ENCODE results near the gene GLP2R. TPM values are rescaled to one million over a fixed set of nuclear protein-coding genes. Genes with fewer than 3 reads are reported as not detected.

The GLP2R gene
- total RNA-seq, 5 donors from 2014 or later (not counting 1 experiment from before 2014, with no cell fraction given) = not detected

DNA sequence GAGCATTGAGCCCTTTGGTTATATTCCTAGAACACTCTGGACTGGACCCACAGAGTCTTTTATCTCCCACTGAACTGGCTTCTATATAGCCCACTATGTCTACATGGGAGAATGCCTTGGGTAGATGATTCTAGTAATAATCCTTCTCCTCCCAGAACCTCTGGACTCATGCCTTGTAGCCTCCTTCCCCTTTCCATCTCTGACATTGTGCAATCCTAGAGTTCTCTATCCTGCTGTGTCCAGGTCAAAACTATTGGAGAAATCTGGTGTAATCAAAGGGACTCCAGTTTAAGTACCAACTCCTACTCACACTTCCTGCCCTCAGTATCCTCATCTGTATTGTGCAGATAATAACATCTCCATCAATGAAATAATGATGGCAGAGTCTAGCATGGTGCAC lies 70.2 kb downstream of the GLP2R start:
- Histone ChIP-seq H3K9me3 (no peaks in the 10 kb centered on the region), H3K27me3 (replicated peaks in 1 of 2; ENCODE audit: control insufficient read depth in 2 of 2, extremely low read depth in 1 of 2, insufficient read depth in 2 of 2, low read length in 1 of 2) (peaks cover 0 to 24% of the 10 kb centered on the region in 2 experiments), H3K36me3 (ENCODE audit: control insufficient read depth in 2 of 2, extremely low read depth in 1 of 2, insufficient read depth in 1 of 2, low read length in 1 of 2) (no peaks in the 10 kb centered on the region), H3K27ac (ENCODE audit: low read length) (no peak overlapping the region), H3K4me3 (ENCODE audit: control insufficient read depth in 1 of 2, extremely low read depth in 1 of 2, low read length in 1 of 2) (no peak overlapping the region), H3K4me1 (ENCODE audit: control insufficient read depth in 1 of 2, extremely low read depth in 1 of 2, insufficient read depth in 2 of 2, low read length in 2 of 2) (no peaks in the 10 kb centered on the region)
- ChIA-PET CTCF (no interaction called here), POLR2A (no interaction called here)
- DNase-seq (no peak), ATAC-seq (replicated peaks in 1 of 4) (no peak)
- Mint-ChIP-seq H3K4me1 (no peaks in the 10 kb centered on the region), H3K9me3 (no peaks in the 10 kb centered on the region), H3K27ac (no peak overlapping the region), H3K4me3 (no peak overlapping the region), H3K36me3 (no peaks in the 10 kb centered on the region), H3K27me3 (peaks cover 19 to 25% of the 10 kb centered on the region in 2 donors)

DNA sequence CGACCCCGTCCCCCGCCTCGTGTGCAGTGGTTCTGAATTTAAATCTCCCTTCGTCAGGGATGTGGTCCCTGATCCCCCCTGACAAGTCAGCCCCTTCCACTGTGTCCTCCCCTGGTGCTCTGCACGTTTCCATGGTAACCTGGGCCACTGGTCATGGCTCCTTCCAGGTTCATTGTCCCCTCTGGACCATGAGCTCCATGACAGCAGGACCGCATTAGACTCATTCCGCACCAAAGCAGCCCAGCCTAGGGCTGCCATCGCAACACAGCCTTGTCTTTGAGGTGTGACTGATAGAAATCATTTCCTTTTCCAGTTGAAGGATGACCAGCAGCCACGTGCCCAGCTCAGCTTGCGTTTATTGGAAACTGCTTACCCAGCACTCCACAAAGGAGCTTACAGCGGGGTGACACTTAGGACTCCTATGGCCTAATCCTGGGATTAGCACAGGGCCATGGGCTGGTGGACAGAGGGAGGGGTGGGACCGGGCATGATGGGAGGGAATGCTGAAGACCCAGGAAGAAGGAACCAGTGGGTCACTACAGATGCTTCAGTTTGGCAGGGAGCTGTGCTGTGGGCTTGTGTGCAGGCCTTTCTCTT lies 71.7 kb downstream of the GLP2R start:
- no peak overlapping the region for H3K27ac Mint-ChIP-seq
- ATAC-seq (replicated peaks in 1 of 4) (no peak), DNase-seq (no peak)
- peaks cover 16 to 34% of the 10 kb centered on the region in 2 donors for H3K27me3 Mint-ChIP-seq
- H3K4me1 ChIP-seq (ENCODE audit: control insufficient read depth in 1 of 2, extremely low read depth in 1 of 2, insufficient read depth in 2 of 2, low read length in 2 of 2) = no peaks in the 10 kb centered on the region
- no peaks in the 10 kb centered on the region for H3K9me3 ChIP-seq
- POLR2A ChIA-PET = no interaction called here
- 86% methylated on average over 13 of the region's 13 CpGs for WGBS (ENCODE audit: insufficient coverage)
- no peak overlapping the region for H3K4me3 ChIP-seq (ENCODE audit: control insufficient read depth in 1 of 2, extremely low read depth in 1 of 2, low read length in 1 of 2)
- H3K4me1 Mint-ChIP-seq = no peaks in the 10 kb centered on the region
- no peak overlapping the region for H3K4me3 Mint-ChIP-seq
- no peak overlapping the region for H3K27ac ChIP-seq (ENCODE audit: low read length)
- H3K9me3 Mint-ChIP-seq = no peaks in the 10 kb centered on the region
- H3K27me3 ChIP-seq (replicated peaks in 1 of 2; ENCODE audit: control insufficient read depth in 2 of 2, extremely low read depth in 1 of 2, insufficient read depth in 2 of 2, low read length in 1 of 2) = peaks cover 0 to 28% of the 10 kb centered on the region in 2 experiments
- CTCF ChIA-PET = no interaction called here
- no peaks in the 10 kb centered on the region for H3K36me3 Mint-ChIP-seq
- H3K36me3 ChIP-seq (ENCODE audit: control insufficient read depth in 2 of 2, extremely low read depth in 1 of 2, insufficient read depth in 1 of 2, low read length in 1 of 2) = no peaks in the 10 kb centered on the region

DNA sequence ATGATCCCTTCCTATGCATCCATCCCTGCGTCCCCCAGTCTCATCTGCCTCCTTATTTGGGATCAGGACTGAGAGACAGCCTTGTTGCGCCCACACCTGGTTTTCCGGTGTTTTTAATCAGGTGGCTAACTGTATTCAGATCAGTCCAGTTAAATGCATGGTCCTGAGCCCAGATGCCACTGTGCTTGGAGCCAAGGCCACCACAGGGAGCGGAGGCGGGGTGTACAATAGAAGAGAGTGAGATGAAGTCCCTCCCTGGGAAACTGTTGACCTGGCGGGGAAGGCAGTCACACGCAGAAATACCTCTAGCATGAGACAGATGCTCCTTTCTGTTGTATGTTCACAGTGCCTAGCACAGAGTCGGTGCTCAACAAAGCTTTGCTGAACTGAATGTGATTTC lies 73.1 kb downstream of the GLP2R start:
- 88% methylated on average over 8 of the region's 8 CpGs for WGBS (ENCODE audit: insufficient coverage)
- Histone ChIP-seq H3K27me3 (replicated peaks in 1 of 2; ENCODE audit: control insufficient read depth in 2 of 2, extremely low read depth in 1 of 2, insufficient read depth in 2 of 2, low read length in 1 of 2) (peaks cover 0 to 27% of the 10 kb centered on the region in 2 experiments), H3K36me3 (ENCODE audit: control insufficient read depth in 2 of 2, extremely low read depth in 1 of 2, insufficient read depth in 1 of 2, low read length in 1 of 2) (no peaks in the 10 kb centered on the region), H3K4me3 (ENCODE audit: control insufficient read depth in 1 of 2, extremely low read depth in 1 of 2, low read length in 1 of 2) (no peak overlapping the region), H3K9me3 (no peaks in the 10 kb centered on the region), H3K27ac (ENCODE audit: low read length) (no peak overlapping the region), H3K4me1 (ENCODE audit: control insufficient read depth in 1 of 2, extremely low read depth in 1 of 2, insufficient read depth in 2 of 2, low read length in 2 of 2) (no peaks in the 10 kb centered on the region)
- Mint-ChIP-seq H3K4me1 (no peaks in the 10 kb centered on the region), H3K36me3 (no peaks in the 10 kb centered on the region), H3K4me3 (no peak overlapping the region), H3K27ac (no peak overlapping the region), H3K9me3 (no peaks in the 10 kb centered on the region), H3K27me3 (peaks cover 13 to 28% of the 10 kb centered on the region in 2 donors)
- DNase-seq = no peak
- POLR2A ChIA-PET = no interaction called here
- ATAC-seq (replicated peaks in 1 of 4) = no peak
- CTCF ChIA-PET = interaction anchor here in 1 of 2 donors (0.6 kb wide), 1 partner anchor 53 kb away, joined by 5 read pairs; no protein-coding TSS in a partner anchor

DNA sequence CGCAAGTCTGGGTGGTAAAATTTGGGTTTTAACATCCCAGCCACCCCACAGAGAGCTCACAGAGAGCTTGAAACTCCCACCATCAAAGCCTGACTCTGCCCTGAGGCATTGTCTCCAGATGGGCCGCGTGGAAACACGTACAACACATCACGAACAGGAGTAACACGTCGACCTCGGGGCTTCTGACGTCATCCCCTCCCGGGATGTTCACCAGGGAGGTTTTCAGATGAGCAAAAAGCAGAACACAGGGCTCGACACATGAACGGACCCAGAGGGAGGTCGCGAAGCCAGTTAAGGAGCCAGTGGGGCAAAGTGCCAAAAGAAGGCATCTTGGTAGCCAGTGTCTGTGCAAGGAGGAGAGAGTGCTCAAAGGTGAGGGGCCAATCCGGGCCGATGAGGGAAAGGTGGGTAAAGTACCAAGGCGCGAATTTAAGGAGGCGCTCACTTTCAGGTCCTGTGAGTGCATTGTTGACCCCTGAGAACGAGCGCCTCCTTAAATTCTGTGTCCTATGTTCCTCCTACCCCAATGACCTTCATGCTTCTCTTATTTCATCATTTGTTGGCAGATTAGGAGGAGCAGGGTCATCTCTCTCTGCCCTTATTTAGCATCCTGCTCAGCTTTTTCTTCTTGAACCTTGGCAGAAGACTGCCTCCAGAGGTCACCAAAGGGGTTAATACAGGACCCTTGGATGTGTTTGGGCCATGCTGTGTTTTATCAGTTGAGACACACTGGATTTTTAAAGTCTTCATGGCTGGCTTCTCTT lies 73.7 kb downstream of the GLP2R start:
- Mint-ChIP-seq H3K27ac (no peak overlapping the region), H3K4me1 (no peaks in the 10 kb centered on the region), H3K9me3 (no peaks in the 10 kb centered on the region), H3K4me3 (no peak overlapping the region), H3K27me3 (peaks cover 6 to 24% of the 10 kb centered on the region in 2 donors), H3K36me3 (no peaks in the 10 kb centered on the region)
- ChIA-PET POLR2A (no interaction called here), CTCF (no interaction called here)
- 83% methylated on average over 14 of the region's 21 CpGs for WGBS (ENCODE audit: insufficient coverage)
- Histone ChIP-seq H3K27ac (ENCODE audit: low read length) (no peak overlapping the region), H3K9me3 (no peaks in the 10 kb centered on the region), H3K36me3 (ENCODE audit: control insufficient read depth in 2 of 2, extremely low read depth in 1 of 2, insufficient read depth in 1 of 2, low read length in 1 of 2) (no peaks in the 10 kb centered on the region), H3K4me3 (ENCODE audit: control insufficient read depth in 1 of 2, extremely low read depth in 1 of 2, low read length in 1 of 2) (no peak overlapping the region), H3K4me1 (ENCODE audit: control insufficient read depth in 1 of 2, extremely low read depth in 1 of 2, insufficient read depth in 2 of 2, low read length in 2 of 2) (no peaks in the 10 kb centered on the region), H3K27me3 (replicated peaks in 1 of 2; ENCODE audit: control insufficient read depth in 2 of 2, extremely low read depth in 1 of 2, insufficient read depth in 2 of 2, low read length in 1 of 2) (peaks cover 0 to 25% of the 10 kb centered on the region in 2 experiments)
- ATAC-seq (replicated peaks in 1 of 4) (no peak), DNase-seq (no peak)

DNA sequence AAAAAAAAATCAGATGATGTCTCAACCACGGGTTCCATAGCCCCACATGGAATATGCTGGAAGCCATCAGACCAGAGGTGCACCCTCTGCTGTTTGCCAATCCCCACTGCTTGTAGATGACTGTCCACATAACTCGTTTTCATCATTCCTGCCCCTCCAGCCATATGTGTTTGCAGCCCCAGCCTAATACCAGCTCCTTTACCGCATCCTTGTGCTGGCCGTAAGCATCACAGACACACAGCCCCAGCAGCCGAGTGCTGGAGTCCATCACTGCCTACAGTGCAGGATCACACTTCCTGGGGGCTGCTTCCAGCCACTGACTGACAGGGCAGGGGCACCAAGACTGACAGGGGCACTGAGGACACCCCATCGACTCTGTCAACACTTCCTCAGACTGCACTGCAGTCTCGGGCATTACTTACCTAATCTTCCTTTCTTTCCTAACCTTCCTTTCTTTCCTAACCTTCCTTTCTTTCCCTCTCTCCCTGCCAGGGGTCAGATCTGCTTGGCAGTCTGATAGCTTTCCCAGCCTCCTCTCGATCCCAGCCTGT lies 74.4 kb downstream of the GLP2R start:
- Histone ChIP-seq H3K4me1 (ENCODE audit: control insufficient read depth in 1 of 2, extremely low read depth in 1 of 2, insufficient read depth in 2 of 2, low read length in 2 of 2) (no peaks in the 10 kb centered on the region), H3K27me3 (replicated peaks in 1 of 2; ENCODE audit: control insufficient read depth in 2 of 2, extremely low read depth in 1 of 2, insufficient read depth in 2 of 2, low read length in 1 of 2) (peaks cover 0 to 23% of the 10 kb centered on the region in 2 experiments), H3K4me3 (ENCODE audit: control insufficient read depth in 1 of 2, extremely low read depth in 1 of 2, low read length in 1 of 2) (no peak overlapping the region), H3K27ac (ENCODE audit: low read length) (no peak overlapping the region), H3K9me3 (no peaks in the 10 kb centered on the region), H3K36me3 (ENCODE audit: control insufficient read depth in 2 of 2, extremely low read depth in 1 of 2, insufficient read depth in 1 of 2, low read length in 1 of 2) (no peaks in the 10 kb centered on the region)
- Mint-ChIP-seq H3K4me1 (no peaks in the 10 kb centered on the region), H3K27ac (no peak overlapping the region), H3K36me3 (no peaks in the 10 kb centered on the region), H3K27me3 (peaks cover 6 to 24% of the 10 kb centered on the region in 2 donors), H3K9me3 (no peaks in the 10 kb centered on the region), H3K4me3 (no peak overlapping the region)
- ChIA-PET POLR2A (no interaction called here), CTCF (no interaction called here)
- WGBS (ENCODE audit: insufficient coverage) = 45% methylated on average over 8 of the region's 8 CpGs
- no peak for ATAC-seq (replicated peaks in 1 of 4)
- no peak for DNase-seq

DNA sequence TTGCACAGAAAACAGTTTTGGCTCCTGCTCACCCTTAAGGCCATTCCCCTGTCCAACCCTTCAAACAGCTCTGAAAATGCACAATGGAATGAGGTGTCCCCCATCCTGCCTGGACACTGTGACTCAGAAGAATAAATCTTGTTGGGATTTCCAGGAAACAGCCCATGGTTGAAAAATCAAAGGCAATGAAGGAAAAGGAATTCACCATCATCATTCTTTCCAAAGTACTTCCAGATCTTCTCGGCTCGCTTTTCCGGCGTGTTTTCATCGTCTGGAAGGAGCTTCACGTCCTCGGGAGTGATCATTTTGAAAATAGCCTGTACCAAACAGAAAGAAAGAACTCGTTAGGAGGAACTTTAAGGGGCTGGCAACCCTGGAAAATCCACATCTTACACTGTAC lies 75.1 kb downstream of the GLP2R start:
- Histone ChIP-seq H3K36me3 (ENCODE audit: control insufficient read depth in 2 of 2, extremely low read depth in 1 of 2, insufficient read depth in 1 of 2, low read length in 1 of 2) (no peaks in the 10 kb centered on the region), H3K27ac (ENCODE audit: low read length) (no peak overlapping the region), H3K27me3 (replicated peaks in 1 of 2; ENCODE audit: control insufficient read depth in 2 of 2, extremely low read depth in 1 of 2, insufficient read depth in 2 of 2, low read length in 1 of 2) (peaks cover 0 to 23% of the 10 kb centered on the region in 2 experiments), H3K4me1 (ENCODE audit: control insufficient read depth in 1 of 2, extremely low read depth in 1 of 2, insufficient read depth in 2 of 2, low read length in 2 of 2) (no peaks in the 10 kb centered on the region), H3K4me3 (ENCODE audit: control insufficient read depth in 1 of 2, extremely low read depth in 1 of 2, low read length in 1 of 2) (no peak overlapping the region), H3K9me3 (no peaks in the 10 kb centered on the region)
- H3K27me3 Mint-ChIP-seq = peaks cover 6 to 24% of the 10 kb centered on the region in 2 donors
- no peak overlapping the region for H3K4me3 Mint-ChIP-seq
- H3K36me3 Mint-ChIP-seq = no peaks in the 10 kb centered on the region
- H3K9me3 Mint-ChIP-seq = no peaks in the 10 kb centered on the region
- no peak for ATAC-seq (replicated peaks in 1 of 4)
- 31% methylated on average over 5 of the region's 8 CpGs for WGBS (ENCODE audit: insufficient coverage)
- no peak for DNase-seq
- H3K27ac Mint-ChIP-seq = no peak overlapping the region
- ChIA-PET POLR2A (no interaction called here), CTCF (no interaction called here)
- H3K4me1 Mint-ChIP-seq = no peaks in the 10 kb centered on the region

All from T-cell (primary cell).